ENCODE results near the gene TOX2.

TOX2 gene

DNA sequence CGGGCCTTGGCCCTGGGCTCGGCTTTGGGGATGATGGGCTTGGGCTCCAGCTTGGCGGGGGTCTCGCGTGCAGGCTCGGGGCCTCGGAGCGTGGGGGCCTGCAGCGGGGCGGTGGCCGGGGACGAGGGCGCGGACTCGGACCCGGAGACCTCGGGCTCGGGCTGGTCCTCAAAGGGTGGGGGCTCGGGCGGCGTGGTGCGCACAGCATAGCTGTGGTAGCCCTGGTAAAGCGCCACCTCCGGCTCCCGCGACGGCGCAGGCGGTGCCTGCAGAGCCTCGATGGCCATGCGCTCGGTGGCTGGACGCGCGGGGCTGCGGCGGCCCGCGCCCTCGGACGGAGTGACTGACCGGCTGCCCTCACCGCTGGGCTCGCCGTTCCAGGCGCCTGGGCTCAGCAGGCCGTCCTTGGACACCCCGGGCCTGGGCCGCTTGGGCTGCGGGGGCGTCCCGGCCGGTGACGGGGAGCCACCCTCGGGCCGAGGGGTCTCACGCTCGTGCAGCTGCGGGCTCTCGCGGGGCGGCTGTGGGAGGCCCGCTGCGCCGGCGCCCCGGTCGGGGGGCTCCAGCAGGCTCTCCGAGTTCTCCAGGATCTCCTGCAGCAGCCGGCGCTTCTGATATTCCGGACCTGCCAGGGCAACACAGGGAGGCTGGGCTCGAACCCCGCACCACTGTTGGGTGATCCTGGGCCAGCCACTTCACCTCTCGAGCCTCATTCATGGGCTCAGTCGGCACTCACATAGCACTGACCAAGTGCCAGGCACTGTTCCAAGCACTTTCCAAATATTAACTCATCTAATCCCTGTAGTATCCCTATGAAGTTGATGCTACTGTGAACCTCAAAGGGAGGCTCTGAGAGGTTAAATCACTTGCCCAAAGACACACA lies 201.4 kb downstream of the TOX2 start:
- DNase-seq (ENCODE audit: insufficient read length) = no peak
- no peak for FAIRE-seq
- TF ChIP-seq TAF1 (IDR thresholded peaks at IDR 0.05; ENCODE audit: borderline replicate concordance, low read depth, low read length) = no peak
- TF ChIP-seq POLR2A (IDR thresholded peaks at IDR 0.05; ENCODE audit: low read depth, low read length) = no peak
- TF ChIP-seq POLR2AphosphoS5 (IDR thresholded peaks at IDR 0.05; ENCODE audit: low read depth, low read length) = no peak

GRCh38 chr20:44117296-44118184 lies 202.9 kb downstream of the TOX2 start:
- TF ChIP-seq POLR2A (IDR thresholded peaks at IDR 0.05; ENCODE audit: low read depth, low read length) = no peak
- no peak for TF ChIP-seq POLR2AphosphoS5 (IDR thresholded peaks at IDR 0.05; ENCODE audit: low read depth, low read length)
- no peak for TF ChIP-seq TAF1 (IDR thresholded peaks at IDR 0.05; ENCODE audit: borderline replicate concordance, low read depth, low read length)
- DNase-seq (ENCODE audit: insufficient read length) (no peak), FAIRE-seq (no peak)

GRCh38 chr20:44118185-44119033 lies 203.8 kb downstream of the TOX2 start:
- FAIRE-seq = no peak
- TF ChIP-seq POLR2AphosphoS5 (IDR thresholded peaks at IDR 0.05; ENCODE audit: low read depth, low read length) (no peak), POLR2A (IDR thresholded peaks at IDR 0.05; ENCODE audit: low read depth, low read length) (no peak), TAF1 (IDR thresholded peaks at IDR 0.05; ENCODE audit: borderline replicate concordance, low read depth, low read length) (no peak)
- no peak for DNase-seq (ENCODE audit: insufficient read length)

Measured in GM12892 (cell line).